DMS53 treated with DMSO at 0.1 percent for 48 hours (cell line): ENCODE data around the gene ARHGEF7.

Source experiments
- DNase-seq: peaks from one replicate; lab custom pipeline; 2025; ENCODE audit not compliant: unreplicated experiment; lab: John Stamatoyannopoulos, UW

ARHGEF7 gene

DNA sequence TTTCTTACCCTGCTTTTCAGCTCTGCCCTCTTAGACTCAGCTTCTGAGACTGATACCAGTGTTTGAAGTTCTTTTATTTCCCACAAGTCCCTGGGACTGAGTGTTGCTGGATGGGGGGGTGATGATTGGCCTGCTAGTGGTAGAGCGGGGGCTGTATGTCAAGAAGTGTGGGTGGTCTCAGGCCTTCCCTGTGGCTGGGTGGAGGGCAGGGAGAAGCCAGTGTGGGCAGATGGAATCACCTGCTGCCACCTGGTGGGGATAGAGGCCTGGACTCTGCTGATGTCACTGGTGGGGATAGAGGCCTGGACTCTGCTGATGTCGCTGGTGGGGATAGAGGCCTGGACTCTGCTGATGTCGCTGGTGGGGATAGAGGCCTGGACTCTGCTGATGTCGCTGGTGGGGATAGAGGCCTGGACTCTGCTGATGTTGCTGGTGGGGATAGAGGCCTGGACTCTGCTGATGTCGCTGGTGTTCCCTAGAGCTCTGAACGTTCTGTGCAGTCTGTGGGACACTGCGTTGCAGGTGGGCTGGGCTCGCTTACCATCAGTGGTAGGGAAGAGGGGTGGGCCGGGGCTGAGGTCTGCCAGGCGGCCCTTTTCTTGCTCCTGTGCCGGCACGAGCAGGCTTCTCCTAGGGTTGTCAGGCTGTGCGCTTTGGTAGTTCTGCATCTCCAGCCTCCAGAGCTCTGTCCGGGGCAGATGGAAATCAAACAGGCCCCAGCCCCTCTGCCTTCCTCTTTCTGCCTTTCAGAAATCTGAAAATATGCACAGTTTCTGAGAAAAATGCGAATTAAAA is 101.3 kb downstream of the ARHGEF7 start:
- DNase-seq = peak; percentile 0

DNA sequence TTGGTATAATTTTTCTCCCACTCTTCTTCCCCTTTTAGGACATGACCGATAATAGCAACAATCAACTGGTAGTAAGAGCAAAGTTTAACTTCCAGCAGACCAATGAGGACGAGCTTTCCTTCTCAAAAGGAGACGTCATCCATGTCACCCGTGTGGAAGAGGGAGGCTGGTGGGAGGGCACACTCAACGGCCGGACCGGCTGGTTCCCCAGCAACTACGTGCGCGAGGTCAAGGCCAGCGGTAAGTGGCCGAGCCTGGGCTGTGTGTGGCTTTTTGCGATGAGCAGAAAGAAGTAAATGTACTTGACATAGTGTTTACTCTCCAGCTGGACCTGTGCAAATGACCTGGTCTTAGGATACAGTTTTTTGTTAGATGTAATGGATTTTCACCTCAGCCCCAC is 102.5 kb downstream of the ARHGEF7 start:
- no peak for DNase-seq

GRCh38 chr13:111219280-111219679 is 104.2 kb downstream of the ARHGEF7 start:
- DNase-seq = no peak

GRCh38 chr13:111219950-111220349 is 104.8 kb downstream of the ARHGEF7 start:
- no peak for DNase-seq

DNA sequence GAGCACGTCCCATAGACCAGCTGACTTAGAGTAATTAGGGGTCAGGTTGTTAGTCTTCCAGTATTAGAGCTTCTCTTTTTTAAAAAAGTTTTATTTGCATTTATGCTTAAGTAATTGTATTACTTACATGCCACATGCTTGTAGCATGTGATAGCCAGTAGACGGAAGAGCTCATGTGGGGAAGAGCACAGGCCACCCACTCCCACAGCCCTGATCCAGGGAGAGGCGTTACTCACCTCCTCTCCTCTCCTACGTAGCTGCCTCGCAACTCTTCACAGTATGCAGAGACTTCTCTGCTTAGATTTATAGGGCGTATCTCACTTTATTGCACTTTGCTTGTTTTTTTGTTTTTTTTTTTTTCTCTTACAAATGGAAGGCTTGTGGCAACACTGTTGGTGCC is 110.1 kb downstream of the ARHGEF7 start:
- no peak for DNase-seq

- DNase-seq = no peak
Observed at GRCh38 chr13:111225810-111226546, 110.9 kb downstream of the ARHGEF7 start.

DNA sequence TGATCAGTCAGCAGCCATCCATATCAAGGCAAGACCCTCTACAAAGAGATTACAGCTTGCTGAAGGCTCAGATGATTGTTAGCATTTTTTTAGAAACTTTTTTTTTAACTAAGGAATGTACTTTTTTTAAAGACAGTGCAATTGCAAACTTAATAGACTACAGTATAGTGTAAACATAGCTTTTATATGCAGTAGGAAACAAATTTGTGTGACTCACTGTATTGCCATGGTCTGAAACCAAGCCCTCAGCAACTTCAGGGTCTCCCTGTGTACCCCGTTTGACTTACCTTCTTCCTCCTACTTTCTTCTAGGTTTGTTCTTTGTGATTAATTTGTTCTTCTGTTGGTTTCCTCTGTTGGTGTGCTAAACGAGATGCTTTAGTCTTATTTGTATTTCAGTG is 112.3 kb downstream of the ARHGEF7 start:
- no peak for DNase-seq

GRCh38 chr13:111228262-111229144 is 113.4 kb downstream of the ARHGEF7 start:
- no peak for DNase-seq

GRCh38 chr13:111230385-111230930 is 115.3 kb downstream of the ARHGEF7 start:
- no peak for DNase-seq

- DNase-seq = no peak
Observed at GRCh38 chr13:111232191-111232590, 117.1 kb downstream of the ARHGEF7 start.

- DNase-seq = no peak
Observed at GRCh38 chr13:111233080-111233479, 118.0 kb downstream of the ARHGEF7 start.

DNA sequence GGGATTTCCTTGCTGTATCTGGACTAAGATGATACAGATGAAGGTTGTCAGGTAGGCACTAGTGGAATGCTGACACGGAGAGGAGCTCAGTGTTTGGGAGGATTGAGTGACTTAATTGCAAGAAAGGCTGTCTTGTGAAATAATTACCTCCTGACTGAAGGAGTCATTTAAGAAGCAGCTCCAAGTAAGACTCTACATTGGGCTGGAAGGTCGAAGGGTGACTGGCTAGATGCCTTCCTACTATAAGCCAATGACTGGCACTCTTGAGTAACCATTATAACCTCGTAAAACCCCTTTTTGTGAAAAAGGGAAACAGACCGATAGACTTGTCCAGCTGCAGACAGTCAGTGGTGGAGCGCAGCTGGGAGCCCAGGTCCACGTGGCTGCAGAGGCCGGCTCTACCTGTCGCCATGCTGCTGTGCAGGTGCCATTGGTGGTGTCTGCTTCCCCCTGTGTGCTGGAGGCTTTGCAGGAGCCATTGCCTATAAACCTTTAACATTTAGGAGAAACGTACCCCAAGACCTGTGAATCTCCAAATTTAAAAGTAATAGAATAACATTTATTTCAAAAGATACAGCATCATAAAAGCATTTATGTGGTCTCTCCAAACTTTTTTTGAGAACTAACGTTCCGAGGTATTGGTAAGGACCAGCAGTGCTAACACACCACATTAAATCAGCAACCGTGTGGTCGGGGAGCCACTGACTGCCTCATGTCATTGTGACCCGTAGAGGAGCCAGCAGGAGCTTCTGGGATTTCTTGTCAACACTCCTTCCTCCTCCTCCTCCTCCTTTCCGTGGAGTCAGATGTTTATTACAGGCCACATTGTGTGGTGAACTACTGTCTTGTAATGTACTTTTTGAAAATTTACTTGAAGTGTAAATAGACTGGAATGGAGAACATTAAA is 124.9 kb downstream of the ARHGEF7 start:
- DNase-seq = no peak

GRCh38 chr13:111241006-111241755 is 126.1 kb downstream of the ARHGEF7 start:
- DNase-seq = no peak

DNA sequence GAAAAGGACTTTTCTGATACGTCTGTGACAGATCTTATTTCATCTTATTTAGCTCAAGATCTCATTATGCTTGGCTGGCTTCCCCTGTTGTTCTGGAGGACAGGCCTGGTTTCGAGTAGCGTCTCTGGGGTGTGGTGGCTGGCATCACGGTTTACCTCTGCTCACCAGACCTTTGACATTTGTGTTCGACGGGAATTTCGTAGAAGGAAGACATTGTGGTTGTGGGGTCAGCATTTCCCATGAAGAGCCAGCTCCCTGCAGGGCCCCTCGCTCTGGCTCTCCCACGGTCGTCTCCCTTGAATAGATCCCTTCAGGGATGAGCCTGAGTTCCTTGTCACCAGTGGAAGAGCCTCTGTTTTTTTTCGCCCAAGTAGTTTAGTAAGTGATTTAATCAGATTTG is 126.8 kb downstream of the ARHGEF7 start:
- DNase-seq = no peak

GRCh38 chr13:111242585-111242984 is 127.5 kb downstream of the ARHGEF7 start:
- DNase-seq = no peak

- DNase-seq = no peak
Observed at GRCh38 chr13:111243981-111244380, 128.9 kb downstream of the ARHGEF7 start.

- no peak for DNase-seq
Observed at GRCh38 chr13:111245576-111246384, 130.7 kb downstream of the ARHGEF7 start.

DNA sequence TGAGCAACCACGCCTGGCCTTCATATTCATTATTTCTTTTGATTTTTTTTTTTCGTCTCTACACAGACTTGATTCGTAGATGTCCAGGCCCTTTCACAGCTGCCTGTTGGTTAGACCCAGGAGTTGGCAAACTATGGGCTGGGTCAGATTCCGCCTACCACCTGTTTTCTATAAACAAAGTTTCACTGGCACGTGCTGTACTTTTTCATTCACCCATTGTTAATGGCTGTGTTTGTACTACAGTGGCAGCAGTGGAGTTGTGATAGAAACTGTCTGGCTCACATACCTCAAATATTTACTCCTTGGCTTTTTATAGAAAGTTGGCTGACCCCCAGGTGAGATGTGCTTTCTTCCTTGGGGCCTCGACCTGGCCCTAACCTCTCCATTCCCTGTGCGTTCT is 132.4 kb downstream of the ARHGEF7 start:
- DNase-seq = no peak

DNA sequence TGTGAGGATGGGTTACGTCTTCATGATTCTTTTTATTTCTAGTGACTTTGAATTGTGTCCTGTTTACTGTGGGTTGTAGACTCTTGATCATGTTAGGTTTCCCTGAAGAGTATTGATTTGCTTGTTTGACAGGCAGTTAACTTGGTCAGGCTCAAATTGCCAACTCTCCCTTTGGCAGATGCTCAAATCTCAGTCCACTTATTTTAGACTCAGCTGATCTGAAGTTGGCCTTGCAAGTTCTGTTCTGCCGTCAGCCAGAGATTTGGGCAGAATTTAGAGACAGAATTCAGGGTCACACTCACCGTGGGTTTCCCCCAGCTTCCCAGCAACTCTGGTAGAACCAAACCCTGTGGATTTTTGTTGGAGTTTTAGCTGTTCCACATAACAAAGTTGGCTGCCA is 133.7 kb downstream of the ARHGEF7 start:
- DNase-seq = no peak
